Limb (tissue), 2 donors: ENCODE data around the gene MILR1.

Source experiments
- DNase-seq, 2 donors: peaks; one replicate each; pipeline ENCODE4 v3.0.0-alpha.2; 2016; ENCODE audit errors: extremely low spot score in 2 of 2

MILR1 gene

DNA sequence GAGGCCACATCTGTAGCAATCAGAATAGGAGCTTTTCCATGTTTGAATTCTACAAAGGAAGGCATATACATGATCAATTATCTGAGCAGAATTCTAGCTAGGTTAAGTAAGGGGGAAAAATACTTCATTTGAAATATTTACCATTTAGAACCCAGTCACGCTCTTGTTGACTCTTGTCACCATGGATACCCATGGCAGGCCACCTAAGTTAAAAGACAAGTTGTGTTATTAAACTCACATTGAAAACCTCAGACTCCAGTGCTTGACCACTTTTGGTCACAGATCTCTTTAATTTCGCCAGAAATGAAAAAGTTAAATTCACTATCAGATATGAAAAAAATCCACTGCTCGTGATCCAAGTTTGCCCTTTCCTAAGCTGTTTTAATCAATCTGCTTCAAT is 53.1 kb downstream of the MILR1 start:
- DNase-seq, result no peak

DNA sequence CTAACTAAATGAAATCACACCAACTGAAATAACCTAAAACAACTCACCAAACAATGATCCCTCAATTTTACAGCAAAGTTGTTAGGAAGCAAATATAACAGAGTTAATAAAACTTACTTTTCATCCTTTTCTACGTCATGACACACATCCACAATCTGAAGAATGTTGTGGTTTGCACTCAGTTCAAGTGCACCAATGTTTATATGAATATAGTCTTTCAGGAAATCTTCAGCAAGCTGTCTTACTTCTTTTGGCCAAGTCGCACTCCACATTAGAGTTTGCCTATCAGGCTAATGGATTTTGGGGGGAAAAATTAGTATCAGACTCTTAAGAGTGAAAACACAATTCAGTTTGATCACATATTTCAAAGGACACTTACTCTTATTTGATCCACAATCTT is 53.9 kb downstream of the MILR1 start:
- no peak for DNase-seq

DNA sequence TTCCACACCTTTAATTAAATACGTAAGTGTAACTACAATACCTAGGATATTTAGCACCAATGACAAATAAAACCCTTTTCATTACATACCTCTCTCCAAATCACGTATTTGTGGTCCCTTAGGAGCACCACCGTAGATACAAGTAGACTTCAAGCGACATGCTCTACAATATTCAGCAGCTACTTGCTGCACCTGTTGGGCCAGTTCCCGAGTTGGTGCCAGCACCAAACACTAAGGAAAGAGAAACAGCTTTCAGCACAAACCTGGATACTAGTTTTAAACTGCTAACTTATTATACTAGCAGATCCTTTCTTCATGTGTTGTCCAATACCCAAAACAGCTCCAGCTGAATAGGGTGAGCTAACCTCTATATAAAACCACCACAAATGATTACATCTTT is 54.4 kb downstream of the MILR1 start:
- no peak for DNase-seq

DNA sequence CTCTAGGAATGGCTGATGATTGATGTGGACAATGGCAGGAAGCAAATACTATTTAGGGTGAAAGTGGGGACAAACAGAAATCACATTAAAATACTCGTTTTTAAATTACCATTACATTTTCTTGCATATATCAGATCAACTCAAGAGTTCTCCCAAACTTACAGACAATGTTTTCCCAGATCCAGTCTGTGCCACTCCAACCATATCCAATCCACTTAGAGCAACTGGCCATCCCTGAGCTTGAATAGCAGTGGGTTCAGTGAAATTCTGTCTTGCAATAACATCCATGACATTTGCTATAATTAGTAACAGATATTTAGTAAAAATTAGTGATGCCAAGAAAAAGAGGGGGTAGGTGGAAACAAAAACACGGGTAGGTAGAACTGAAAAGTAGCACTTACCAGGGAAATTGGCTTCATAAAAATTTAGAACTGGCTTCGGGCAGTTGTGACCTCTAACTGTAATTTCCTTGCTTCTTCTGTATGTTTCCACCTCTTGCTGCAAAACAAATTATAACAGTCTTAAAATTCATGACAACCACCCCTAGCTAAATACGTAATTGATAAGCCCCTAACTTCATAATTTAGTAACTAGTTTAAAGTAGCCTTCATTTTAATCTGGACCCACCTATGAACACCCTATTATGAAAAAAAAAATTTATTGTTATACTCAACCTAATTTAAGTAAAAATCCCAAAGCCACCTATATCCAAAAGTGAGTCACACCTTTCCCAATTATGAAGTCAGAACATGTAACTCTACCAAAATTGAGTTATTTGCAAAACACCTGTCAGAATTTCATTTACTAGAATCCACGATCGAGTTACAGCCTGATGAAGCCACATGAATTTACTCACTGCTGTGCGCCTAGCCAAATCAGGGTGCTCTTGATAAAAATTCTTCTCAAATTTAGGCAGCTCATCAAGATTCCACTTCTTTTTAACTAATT is 55.2 kb downstream of the MILR1 start:
- DNase-seq, result no peak

DNA sequence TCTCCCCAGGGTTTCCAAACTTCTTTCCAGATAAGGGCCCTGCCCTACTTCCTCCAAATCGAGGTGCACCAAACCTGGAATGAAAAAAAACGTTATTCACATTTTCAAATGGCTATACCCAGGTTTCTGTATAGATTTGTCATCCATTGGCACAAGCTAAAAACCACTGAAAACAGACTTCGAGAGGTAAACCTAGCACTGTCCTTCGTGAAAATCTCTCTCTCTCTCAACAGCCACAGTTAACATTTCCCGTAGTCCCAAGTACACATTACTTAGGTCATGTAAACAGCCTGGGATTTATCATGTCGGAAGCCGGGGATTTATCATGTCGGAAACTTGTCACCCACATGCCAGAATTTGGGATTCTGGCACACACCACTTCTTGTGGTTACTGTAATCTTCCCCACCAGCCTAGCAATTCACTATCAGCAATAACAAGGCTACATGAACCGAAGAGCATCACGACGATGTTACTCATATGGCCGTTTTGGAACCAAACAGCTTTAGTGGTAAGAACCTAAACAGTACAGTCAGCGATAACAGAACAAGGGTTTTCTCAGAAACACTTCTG is 55.9 kb downstream of the MILR1 start:
- peak in 1 of 2 donors; percentile 15 for DNase-seq

DNA sequence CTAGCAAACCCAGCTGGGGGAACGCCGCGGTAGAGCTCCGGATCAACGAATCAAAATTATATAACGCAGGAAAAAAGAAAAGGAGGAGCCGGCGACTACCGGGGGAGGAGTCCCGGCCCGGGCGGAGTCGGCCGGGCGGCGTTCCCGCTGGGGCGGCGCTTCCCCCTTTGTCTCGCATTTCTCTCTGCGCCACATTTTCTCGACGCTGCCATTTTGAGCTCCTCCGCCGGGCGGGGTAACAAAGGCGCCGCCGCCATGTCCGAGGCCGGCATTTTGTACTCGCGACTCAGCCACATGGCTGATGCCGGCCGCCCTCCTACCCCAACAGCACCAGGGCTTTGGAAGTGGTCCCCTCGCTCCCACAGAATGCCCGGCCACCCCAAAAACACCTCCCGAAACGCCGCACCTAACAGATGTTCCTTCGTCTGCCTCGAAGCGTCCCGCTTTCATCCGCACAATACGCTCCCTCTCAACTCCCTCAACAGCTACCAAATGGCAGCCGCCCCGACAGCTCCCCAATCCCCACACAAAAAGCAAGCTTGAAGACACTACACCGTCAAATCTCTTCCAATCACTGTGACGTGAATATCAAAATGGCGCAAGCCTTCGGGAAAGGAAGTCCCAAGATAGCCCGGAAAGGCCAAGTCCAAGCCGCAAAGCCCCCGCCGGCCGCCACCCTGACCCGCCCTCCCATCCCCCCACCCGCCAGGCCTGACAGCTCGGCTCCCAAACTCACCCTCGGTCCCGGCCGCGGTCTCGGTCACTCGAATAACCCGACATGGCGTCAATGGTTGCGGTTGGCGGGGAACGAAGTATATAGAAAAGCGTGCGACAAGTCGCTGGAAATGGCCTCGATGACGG is 56.7 kb downstream of the MILR1 start:
- peak; percentile 93 to 95 for DNase-seq

DNA sequence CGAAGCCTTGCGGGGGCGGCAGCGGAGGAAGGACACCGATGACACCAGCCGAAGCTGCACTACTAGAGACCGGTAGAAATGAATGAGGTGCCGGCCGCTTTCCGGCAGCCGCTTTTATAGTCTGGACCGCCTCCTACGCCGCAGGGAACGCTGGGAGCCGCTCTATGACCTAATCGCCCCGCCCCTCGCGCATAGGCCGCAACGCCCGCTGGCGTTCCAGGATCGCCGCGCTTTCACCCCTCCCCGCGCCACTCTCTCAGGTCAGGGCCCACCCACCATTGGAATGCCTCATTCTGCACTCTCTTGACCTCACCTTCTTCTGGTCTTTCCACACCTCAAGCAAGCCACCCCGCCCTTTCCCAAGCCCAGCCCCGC is 57.3 kb downstream of the MILR1 start, which contains the start of gene DDX5:
Gene DDX5, minus strand, starts transcription at position 89 of the 375 bp plus-strand sequence. CDS start 170 bp downstream, outside the sequence.
- peak; percentile 97 to 98 for DNase-seq

DNA sequence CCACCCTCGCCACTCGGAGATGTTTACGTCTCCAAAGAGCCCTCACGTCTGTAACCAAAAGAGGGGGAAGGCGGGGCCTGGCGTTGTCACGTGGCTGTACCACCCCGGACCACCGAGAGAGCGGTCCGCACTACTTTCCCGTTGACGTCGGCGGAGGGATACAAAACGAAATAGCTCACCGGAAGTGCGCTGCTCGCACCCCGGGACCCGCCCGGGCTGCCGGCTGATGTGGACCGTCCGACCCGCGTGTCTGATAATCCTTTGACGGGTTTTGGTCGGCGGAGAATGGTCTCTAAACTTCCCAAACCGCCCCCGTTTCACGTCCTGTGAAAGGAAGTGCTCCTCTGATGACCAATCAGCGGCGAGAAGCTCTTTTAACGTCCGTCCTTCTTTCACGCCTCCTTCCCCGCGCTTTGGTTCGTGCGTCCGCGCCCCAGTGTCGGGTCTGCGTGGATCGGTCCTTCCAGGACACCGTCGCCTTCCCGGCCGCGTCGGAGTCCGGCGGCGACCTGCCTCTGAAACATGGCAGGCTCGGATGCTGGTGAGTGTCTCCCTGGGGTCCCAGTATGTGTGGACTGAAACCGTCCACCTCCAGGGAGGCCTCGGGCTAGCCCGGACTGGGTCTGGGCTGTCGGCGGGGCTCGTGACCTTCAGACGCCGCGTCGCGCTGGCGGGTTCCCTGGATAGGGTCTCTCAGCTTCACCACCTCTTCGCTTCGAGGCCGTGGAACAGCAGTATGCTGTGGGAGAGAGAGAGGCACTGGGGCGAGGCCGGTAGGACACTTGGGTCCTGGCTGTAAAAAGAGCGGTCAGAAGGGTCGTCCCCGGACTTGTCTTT is 57.9 kb downstream of the MILR1 start, which contains the start of gene CEP95:
Gene CEP95, plus strand, starts transcription at position 402 of the 837 bp plus-strand sequence. Its CDS starts 121 bp downstream, at position 523.
- peak; percentile 97 for DNase-seq

DNA sequence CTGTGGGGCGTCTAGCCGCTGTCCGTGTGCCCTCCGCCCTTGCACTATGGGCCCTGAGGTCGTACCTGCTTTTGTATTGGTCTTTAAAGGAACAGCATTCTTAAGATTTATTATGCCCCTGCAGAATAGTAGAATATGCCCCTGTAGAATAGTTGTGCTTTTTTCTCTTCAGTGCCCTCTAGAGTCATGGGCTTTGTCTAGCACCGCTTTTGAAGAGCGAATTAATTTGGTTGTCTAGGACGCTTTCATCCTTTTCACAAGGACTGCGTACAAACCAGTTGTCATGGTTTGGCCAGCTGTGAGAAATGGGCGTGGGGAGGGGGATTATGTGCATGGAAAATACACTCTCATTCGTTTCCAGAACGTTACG is 58.5 kb downstream of the MILR1 start:
- DNase-seq, result peak; percentile 72 to 85

DNA sequence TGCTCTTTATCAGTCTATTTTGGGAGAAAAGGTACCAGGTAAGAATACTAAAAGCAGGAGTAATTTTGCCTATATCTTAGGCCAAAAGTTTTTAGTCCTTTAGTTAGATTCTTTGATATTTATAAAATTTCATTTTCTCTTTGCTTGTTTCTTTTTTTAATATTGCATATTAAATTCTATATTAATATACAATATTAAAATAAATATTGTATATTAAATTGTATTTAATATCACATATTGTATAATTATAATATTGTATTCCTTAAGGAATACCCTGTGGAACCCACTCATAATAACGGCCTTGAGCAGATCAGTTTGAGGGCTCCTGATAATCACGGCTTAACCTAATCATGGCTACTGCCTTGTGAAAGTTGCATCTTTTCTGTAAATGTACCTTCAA is 59.8 kb downstream of the MILR1 start:
- no peak for DNase-seq

DNA sequence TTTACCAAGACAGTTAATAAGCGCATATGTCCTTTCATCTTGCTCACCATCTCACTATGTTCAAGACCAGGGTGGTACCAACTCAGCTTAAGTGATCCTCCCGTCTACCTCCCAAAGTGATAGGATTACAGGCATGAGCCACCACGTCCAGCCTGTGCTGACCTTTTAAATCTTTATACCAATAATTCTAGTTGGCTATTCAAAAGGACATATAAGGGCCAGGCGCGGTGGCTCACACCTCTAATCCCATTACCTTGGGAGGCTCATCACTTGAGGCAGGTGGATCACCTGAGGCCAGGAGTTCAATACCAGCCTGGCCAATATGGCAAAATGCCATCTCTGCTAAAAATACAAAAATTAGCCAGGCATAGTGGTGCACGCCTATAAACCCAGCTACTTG is 60.3 kb downstream of the MILR1 start:
- no peak for DNase-seq

DNA sequence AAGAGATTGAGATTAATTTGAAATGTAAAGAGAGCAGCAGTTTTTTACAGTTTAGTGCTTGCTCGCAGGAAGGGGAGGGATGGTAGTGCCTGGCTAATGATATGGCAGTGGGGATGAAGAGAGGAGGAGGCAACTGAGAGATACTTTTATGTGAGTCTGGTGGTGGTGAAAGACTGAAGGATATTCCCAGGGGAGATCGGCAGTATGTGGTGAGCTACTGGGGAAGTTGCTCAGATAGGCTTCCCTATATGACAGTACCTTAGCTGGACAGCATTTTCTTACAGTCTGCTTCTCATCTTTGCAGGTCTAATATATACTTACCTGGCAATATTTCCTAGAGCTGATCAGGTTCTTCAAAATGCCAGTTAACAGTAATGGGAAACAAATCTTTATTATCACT is 66.5 kb downstream of the MILR1 start:
- DNase-seq, result no peak

DNA sequence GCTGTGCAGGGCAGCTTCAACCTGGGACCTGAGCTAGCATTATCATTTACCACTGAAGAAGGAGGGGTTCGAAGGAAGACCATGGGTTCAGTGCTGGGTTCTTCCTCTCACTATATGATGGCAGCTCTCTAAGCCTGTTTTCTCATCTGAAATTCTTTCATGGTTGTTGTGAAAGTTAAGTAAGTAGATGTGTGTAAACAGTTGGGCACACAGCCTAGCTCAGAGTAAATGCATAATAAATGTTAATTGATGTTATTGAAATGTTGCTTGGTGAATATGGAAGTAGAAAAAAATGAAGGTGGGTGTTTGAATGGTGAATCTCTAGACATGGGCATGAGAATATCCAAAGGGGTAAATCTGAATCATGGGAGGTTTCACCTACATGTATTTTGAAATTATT is 66.9 kb downstream of the MILR1 start:
- no peak for DNase-seq
